MCF 10A (cell line): ENCODE measurements around the gene RDH14. TPM values are rescaled to one million over a fixed set of nuclear protein-coding genes. Genes with fewer than 3 reads are reported as not detected.

ENCODE experiments used
- BruUV-seq: library from RNA; stranded (reverse); fragments of 400-500 nt; replicated peaks from 2 replicates; lab custom pipeline; 2021; lab: Mats Ljungman, UMichigan
- CTCF ChIA-PET: fragments of 300-600 bp; sonication (Branson Sonifier 250); formaldehyde crosslinking; extraction: SDS; loops from one replicate; lab custom pipeline; 2021; ENCODE audit warnings: antibody characterized with exemption, inconsistent platforms; lab: Yijun Ruan, JAX
- POLR2A ChIA-PET: fragments of 300-600, 350-650 bp; sonication (Branson Sonifier 250); formaldehyde crosslinking; extraction: SDS; loops from one replicate; lab custom pipeline; 2020; ENCODE audit warnings: antibody characterized with exemption, inconsistent platforms; lab: Yijun Ruan, JAX
- DNase-seq: peaks from one replicate; pipeline ENCODE4 v3.0.0-alpha.2; 2018; ENCODE audit not compliant: unreplicated experiment
- H3K27ac Mint-ChIP-seq: one replicate; pipeline ENCODE4 v1.8.0; 2022; ENCODE audit warnings: mild to moderate bottlenecking, low read depth, mixed read lengths; ENCODE audit not compliant: unreplicated experiment
- H3K27me3 Mint-ChIP-seq: one replicate; pipeline ENCODE4 v1.8.0; 2022; ENCODE audit warnings: mixed read lengths; ENCODE audit not compliant: insufficient read depth, unreplicated experiment
- H3K36me3 Mint-ChIP-seq: one replicate; pipeline ENCODE4 v1.8.0; 2022; ENCODE audit warnings: mild to moderate bottlenecking, moderate library complexity, mixed read lengths; ENCODE audit not compliant: insufficient read depth, unreplicated experiment
- H3K4me1 Mint-ChIP-seq: one replicate; pipeline ENCODE4 v1.8.0; 2022; ENCODE audit warnings: mixed read lengths; ENCODE audit not compliant: insufficient read depth, unreplicated experiment
- H3K4me3 Mint-ChIP-seq: one replicate; pipeline ENCODE4 v1.8.0; 2022; ENCODE audit warnings: mild to moderate bottlenecking, moderate library complexity, mixed read lengths; ENCODE audit not compliant: unreplicated experiment
- H3K9me3 Mint-ChIP-seq: one replicate; pipeline ENCODE4 v1.8.0; 2022; ENCODE audit warnings: mixed read lengths; ENCODE audit not compliant: unreplicated experiment
- CTCF ChIP-seq: fragments of 200-600 bp; IDR thresholded peaks from one replicate; pipeline ENCODE4 v1.8.0; 2022; ENCODE audit warnings: antibody characterized with exemption, mild to moderate bottlenecking; ENCODE audit not compliant: unreplicated experiment
- intact Hi-C: fragments of 100-400 bp; cut with micrococcal nuclease; formaldehyde crosslinking; loops from 2 replicates; pipeline ENCODE4 v1.14.1; 2022
- total RNA-seq: library from RNA; stranded (reverse); gene quantifications from 2 replicates; pipeline ENCODE4 v1.2.3, GENCODE V29; 2022

RDH14 gene
- total RNA-seq, 1 experiment from 2014 or later, result 19.2 TPM

- ChIA-PET POLR2A (no interaction called here), CTCF (no interaction called here)
- H3K9me3 Mint-ChIP-seq, result no peaks in the 10 kb centered on the region
- H3K4me1 Mint-ChIP-seq, result no peaks in the 10 kb centered on the region
- intact Hi-C loops, result no loop called here
- no peaks in the 10 kb centered on the region for H3K36me3 Mint-ChIP-seq
- no TSS peak for BruUV-seq
- no peak for DNase-seq
- no peak overlapping the region for H3K4me3 Mint-ChIP-seq
- H3K27me3 Mint-ChIP-seq, result no peaks in the 10 kb centered on the region
- H3K27ac Mint-ChIP-seq, result no peak overlapping the region
- no peak for TF ChIP-seq CTCF
These were observed 33.0 kb upstream of the RDH14 start for GRCh38 chr2:18593496-18593895.

- no peak overlapping the region for H3K4me3 Mint-ChIP-seq
- H3K27me3 Mint-ChIP-seq, result no peaks in the 10 kb centered on the region
- intact Hi-C loops, result no loop called here
- no peak for DNase-seq
- H3K27ac Mint-ChIP-seq, result no peak overlapping the region
- no peaks in the 10 kb centered on the region for H3K9me3 Mint-ChIP-seq
- H3K4me1 Mint-ChIP-seq, result no peaks in the 10 kb centered on the region
- H3K36me3 Mint-ChIP-seq, result no peaks in the 10 kb centered on the region
- ChIA-PET CTCF (no interaction called here), POLR2A (no interaction called here)
- TF ChIP-seq CTCF, result no peak
- BruUV-seq, result no TSS peak
These were observed 31.9 kb upstream of the RDH14 start for GRCh38 chr2:18592372-18592771.

GRCh38 chr2:18589354-18589753, 28.9 kb upstream of the RDH14 start, which contains the start of gene NT5C1B:
Gene NT5C1B (minus strand): TSS chr2:18589569. CDS start chr2:18589468, 101 bp downstream.
- H3K4me1 Mint-ChIP-seq, result peaks cover 10% of the 10 kb centered on the region
- TF ChIP-seq CTCF, result no peak
- no peaks in the 10 kb centered on the region for H3K36me3 Mint-ChIP-seq
- ChIA-PET POLR2A (interaction anchor here (0.9 to 1.6 kb wide), 2 partner anchors 27 to 29 kb away, joined by 3 to 4 read pairs; partner anchors contain the start of gene RDH14), CTCF (no interaction called here)
- H3K27me3 Mint-ChIP-seq, result no peaks in the 10 kb centered on the region
- H3K9me3 Mint-ChIP-seq, result no peaks in the 10 kb centered on the region
- H3K4me3 Mint-ChIP-seq, result no peak within 1 kb of the TSS
- intact Hi-C loops, result no loop called here
- no peak for DNase-seq
- H3K27ac Mint-ChIP-seq, result no peak within 1 kb of the TSS
- no TSS peak for BruUV-seq

- no peak for TF ChIP-seq CTCF
- Mint-ChIP-seq H3K27me3 (no peaks in the 10 kb centered on the region), H3K36me3 (no peaks in the 10 kb centered on the region), H3K9me3 (no peaks in the 10 kb centered on the region), H3K4me1 (peaks cover 10% of the 10 kb centered on the region), H3K4me3 (no peak overlapping the region), H3K27ac (no peak overlapping the region)
- intact Hi-C loops, result no loop called here
- ChIA-PET CTCF (interaction anchor here (0.5 kb wide), 1 partner anchor 88 kb away, joined by 3 read pairs; no protein-coding TSS in a partner anchor), POLR2A (interaction anchor here (1.6 kb wide), 1 partner anchor 29 kb away, joined by 4 read pairs; the partner anchor contains the start of gene RDH14)
- DNase-seq, result no peak
- no TSS peak for BruUV-seq
These were observed 28.3 kb upstream of the RDH14 start for GRCh38 chr2:18588802-18589201.
